H1 (cell line): ENCODE data around the gene ADA. TPM values are rescaled to one million over a fixed set of nuclear protein-coding genes. Genes with fewer than 3 reads are reported as not detected.

ENCODE experiments used
- CTCF ChIA-PET: fragments of 300-600 bp; sonication (Branson Sonifier 250); formaldehyde crosslinking; loops from one replicate; lab custom pipeline; 2021; ENCODE audit not compliant: partially characterized antibody; lab: Charles Lee
- POLR2A ChIA-PET: fragments of 300-600 bp; sonication (Branson Sonifier 250); formaldehyde crosslinking; loops from one replicate; lab custom pipeline; 2021; ENCODE audit warnings: inconsistent platforms; ENCODE audit not compliant: partially characterized antibody; lab: Charles Lee
- DNase-seq, 2 experiments: peaks; one replicate each; pipeline versions ENCODE4 v3.0.0 to v3.0.0-alpha.2; 2010 to 2022; ENCODE audit warnings: low spot score in 2 of 2, low read depth in 1 of 2, mixed read lengths in 1 of 2
- FAIRE-seq: peaks from 2 replicates; lab custom pipeline; 2011; peaks lifted over from hg19 to GRCh38; lab: Jason Lieb, UNC
- H2AFZ ChIP-seq: 2 replicates; pipeline ENCODE4 v1.8.1; 2012; ENCODE audit warnings: low read length, inconsistent platforms
- H2AK5ac ChIP-seq: 2 replicates; pipeline ENCODE4 v1.6.1; 2013; ENCODE audit warnings: low read depth, low read length
- H2BK120ac ChIP-seq: replicated peaks from 2 replicates; pipeline ENCODE3; 2013; ENCODE audit warnings: low read depth, low read length, inconsistent platforms
- H2BK12ac ChIP-seq: 2 replicates; pipeline ENCODE4 v1.6.1; 2013; ENCODE audit warnings: low read depth, low read length
- H2BK15ac ChIP-seq: 2 replicates; pipeline ENCODE4 v1.6.1; 2013; ENCODE audit warnings: low read length
- H2BK20ac ChIP-seq: 2 replicates; pipeline ENCODE4 v1.6.1; 2013; ENCODE audit warnings: low read length
- H2BK5ac ChIP-seq: 2 replicates; pipeline ENCODE4 v1.6.1; 2013; ENCODE audit warnings: low read depth, low read length
- H3K14ac ChIP-seq: 2 replicates; pipeline ENCODE4 v1.6.1; 2013; ENCODE audit warnings: inconsistent platforms; ENCODE audit not compliant: insufficient read length
- H3K18ac ChIP-seq: 2 replicates; pipeline ENCODE4 v1.6.1; 2013; ENCODE audit warnings: low read length; ENCODE audit errors: extremely low read depth
- H3K23ac ChIP-seq: 2 replicates; pipeline ENCODE4 v1.6.1; 2013; ENCODE audit warnings: inconsistent platforms; ENCODE audit not compliant: insufficient read length
- H3K23me2 ChIP-seq: 2 replicates; pipeline ENCODE4 v1.6.1; 2013; ENCODE audit warnings: low read depth, low read length
- H3K27ac ChIP-seq: 2 replicates; pipeline ENCODE4 v1.6.1; 2011; ENCODE audit warnings: low read depth, low read length, inconsistent platforms
- H3K27me3 ChIP-seq, 4 experiments: replicated peaks in 1 of 4; 1 replicate in 1 of 4; 2 replicates in 3 of 4; pipeline versions ENCODE4 v1.6.1 to v1.8.1; 2011 to 2013; ENCODE audit warnings: low read length in 3 of 4, mild to moderate bottlenecking in 3 of 4, inconsistent platforms in 2 of 4, mixed read lengths in 2 of 4, moderate library complexity in 1 of 4; ENCODE audit not compliant: control insufficient read depth in 3 of 4, insufficient read depth in 3 of 4; ENCODE audit errors: extremely low read depth in 1 of 4
- H3K36me3 ChIP-seq, 4 experiments: 2 replicates each; pipeline versions ENCODE4 v1.6.1 to v1.8.1; 2011 to 2013; ENCODE audit warnings: mild to moderate bottlenecking in 4 of 4, low read length in 3 of 4, moderate library complexity in 2 of 4, control low read depth in 1 of 4, inconsistent platforms in 1 of 4; ENCODE audit not compliant: insufficient read depth in 4 of 4, control insufficient read depth in 2 of 4
- H3K4ac ChIP-seq: replicated peaks from 2 replicates; pipeline ENCODE3; 2013; ENCODE audit warnings: low read length, low read depth, mixed read lengths, inconsistent platforms; ENCODE audit not compliant: insufficient read length
- H3K4me1 ChIP-seq, 4 experiments: replicated peaks in 1 of 4; 1 replicate in 1 of 4; 2 replicates in 3 of 4; pipeline versions ENCODE4 v1.6.1 to v1.8.1; 2011 to 2013; ENCODE audit warnings: low read length in 3 of 4, inconsistent platforms in 2 of 4, mixed read lengths in 1 of 4; ENCODE audit not compliant: insufficient read depth in 4 of 4, control insufficient read depth in 3 of 4
- H3K4me2 ChIP-seq, 2 experiments: 2 replicates each; pipeline versions ENCODE4 v1.6.1 to v1.8.1; 2011 to 2013; ENCODE audit warnings: low read depth in 2 of 2, low read length in 2 of 2, control low read depth in 1 of 2, inconsistent platforms in 1 of 2, mild to moderate bottlenecking in 1 of 2; ENCODE audit not compliant: insufficient read depth in 1 of 2
- H3K4me3 ChIP-seq, 4 experiments: fragments of 200-600, 300-600 bp in 1 of 4; sonication (generic), shearing (Covaris generic), sonication (Bioruptor Twin) in 1 of 4; 2 replicates each; pipeline versions ENCODE4 v1.5.1 to v1.8.1; 2011 to 2016; ENCODE audit warnings: low read length in 4 of 4, low read depth in 3 of 4, control low read depth in 2 of 4, inconsistent platforms in 2 of 4, mild to moderate bottlenecking in 2 of 4, mixed read lengths in 1 of 4, moderate library complexity in 1 of 4; ENCODE audit not compliant: insufficient read depth in 2 of 4; ENCODE audit errors: extremely low read depth in 1 of 4
- H3K56ac ChIP-seq: replicated peaks from 2 replicates; pipeline ENCODE3; 2013; ENCODE audit warnings: low read depth, mild to moderate bottlenecking, mixed read lengths, low read length, inconsistent platforms; ENCODE audit not compliant: insufficient read length
- H3K79me1 ChIP-seq: 2 replicates; pipeline ENCODE4 v1.6.1; 2013; ENCODE audit warnings: low read depth, low read length, control low read depth
- H3K79me2 ChIP-seq, 2 experiments: 2 replicates each; pipeline versions ENCODE4 v1.6.1 to v1.8.1; 2012 to 2013; ENCODE audit warnings: low read length in 2 of 2, mild to moderate bottlenecking in 2 of 2, inconsistent platforms in 1 of 2; ENCODE audit not compliant: insufficient read depth in 2 of 2, control insufficient read depth in 1 of 2
- H3K9ac ChIP-seq, 4 experiments: replicated peaks in 1 of 4; 1 replicate in 1 of 4; 2 replicates in 3 of 4; pipeline versions ENCODE4 v1.6.1 to v1.8.1; 2011 to 2013; ENCODE audit warnings: low read depth in 3 of 4, low read length in 3 of 4, control low read depth in 2 of 4, mild to moderate bottlenecking in 2 of 4, moderate library complexity in 2 of 4, inconsistent platforms in 1 of 4; ENCODE audit errors: extremely low read depth in 1 of 4
- H3K9me3 ChIP-seq, 2 experiments: 2 replicates each; pipeline versions ENCODE4 v1.6.1 to v1.8.1; 2012 to 2013; ENCODE audit warnings: mild to moderate bottlenecking in 2 of 2, moderate library complexity in 2 of 2, control low read depth in 1 of 2, inconsistent platforms in 1 of 2, low read depth in 1 of 2, low read length in 1 of 2, mixed read lengths in 1 of 2; ENCODE audit not compliant: insufficient read depth in 2 of 2
- H4K20me1 ChIP-seq, 2 experiments: replicated peaks in 1 of 2; 2 replicates each; pipeline versions ENCODE3 to v1.8.1; 2011 to 2013; ENCODE audit warnings: inconsistent platforms in 2 of 2, low read length in 2 of 2, mild to moderate bottlenecking in 1 of 2; ENCODE audit not compliant: insufficient read depth in 2 of 2, control insufficient read depth in 1 of 2
- H4K5ac ChIP-seq: 2 replicates; pipeline ENCODE4 v1.6.1; 2013; ENCODE audit warnings: low read length, low read depth, mixed read lengths, inconsistent platforms; ENCODE audit not compliant: insufficient read length
- H4K8ac ChIP-seq: 2 replicates; pipeline ENCODE4 v1.8.0; 2013; ENCODE audit warnings: mild to moderate bottlenecking, moderate library complexity, low read length, inconsistent platforms; ENCODE audit not compliant: insufficient read depth; ENCODE audit errors: extremely low read depth
- H4K91ac ChIP-seq: replicated peaks from 2 replicates; pipeline ENCODE3; 2013; ENCODE audit warnings: low read length, mixed read lengths, inconsistent platforms; ENCODE audit not compliant: insufficient read length
- ASH2L ChIP-seq: fragments of 200-600, 300-600 bp; sonication (generic); IDR thresholded peaks from one replicate; pipeline ENCODE4 v1.7.1; 2017; ENCODE audit warnings: low read length
- CHD1 ChIP-seq: IDR thresholded peaks from 2 replicates; pipeline ENCODE4 v1.6.1; 2012; ENCODE audit warnings: low read depth, low read length, improper control_type of control experiment
- CREB1 ChIP-seq: IDR thresholded peaks from 2 replicates; pipeline ENCODE4 v1.6.1; 2012; ENCODE audit warnings: inconsistent platforms
- EZH2 ChIP-seq: fragments of 200-600 bp; sonication (generic); IDR thresholded peaks from 2 replicates; pipeline ENCODE4 v1.7.1; 2012; ENCODE audit warnings: low read depth, mild to moderate bottlenecking, moderate library complexity, low read length, inconsistent platforms; ENCODE audit not compliant: severe bottlenecking
- FOSL1 ChIP-seq: IDR thresholded peaks from 2 replicates; pipeline ENCODE4 v1.6.1; 2011; ENCODE audit warnings: mild to moderate bottlenecking, low read depth, low read length, moderate library complexity; ENCODE audit not compliant: insufficient read depth
- JUN ChIP-seq: IDR thresholded peaks from 2 replicates; pipeline ENCODE4 v1.6.1; 2011; ENCODE audit warnings: low read depth, mild to moderate bottlenecking, improper control_type of control experiment, low read length
- KDM4A ChIP-seq: IDR thresholded peaks from one replicate; pipeline ENCODE4 v1.7.1; 2012; ENCODE audit warnings: low read depth, mild to moderate bottlenecking, moderate library complexity, low read length, inconsistent platforms; ENCODE audit not compliant: severe bottlenecking
- RFX5 ChIP-seq: IDR thresholded peaks from 2 replicates; pipeline ENCODE4 v1.6.1; 2011; ENCODE audit warnings: low read depth, low read length, improper control_type of control experiment, borderline replicate concordance
- TAF7 ChIP-seq: optimal IDR thresholded peaks from 2 replicates; pipeline ENCODE3; 2011; ENCODE audit warnings: low read depth, mild to moderate bottlenecking, inconsistent platforms, low read length, moderate library complexity, borderline replicate concordance
- TEAD4 ChIP-seq: IDR thresholded peaks from 2 replicates; pipeline ENCODE4 v1.6.1; 2012; ENCODE audit warnings: low read depth, low read length, inconsistent platforms, mixed read lengths
- ZNF274 ChIP-seq: IDR thresholded peaks from 2 replicates; pipeline ENCODE4 v1.7.0; 2012; ENCODE audit warnings: low read length, borderline replicate concordance; ENCODE audit errors: extremely low read depth
- WGBS, 2 experiments: shearing (Covaris generic) in 1 of 2; methylation state at CpG; one replicate each; pipeline versions ENCODE4 v1.1.6 to v1.1.7; 2013 to 2015; ENCODE audit warnings: low lambda C conversion rate in 2 of 2, mixed read lengths in 2 of 2, inconsistent platforms in 1 of 2, low coverage in 1 of 2, missing lambda C conversion rate in 1 of 2; ENCODE audit not compliant: insufficient replicate concordance in 2 of 2, insufficient coverage in 1 of 2, insufficient read length in 1 of 2; ENCODE audit errors: extremely low coverage in 1 of 2, missing lambda C conversion rate in 1 of 2; 5-methylcytosine and 5-hydroxymethylcytosine counted together
- polyA plus RNA-seq, 7 experiments: library from polyadenylated mRNA; depleted of rRNA in 3 of 7; stranded (reverse) in 5 of 7; unstranded in 2 of 7; fragments of >200 nt in 5 of 7; fragments of 200-250 nt in 2 of 7; gene quantifications; 1 replicate in 5 of 7; 2 replicates in 1 of 7; 4 replicates in 1 of 7; pipeline versions ENCODE4 v1.2.1 to v1.2.3, GENCODE V29; 2011 to 2013; ENCODE audit warnings: missing spikeins in 2 of 7, mixed read lengths in 2 of 7
- total RNA-seq: library from RNA; stranded (reverse); fragmentation: NEBNext Ultra II Directional; extraction: Animal tissue kit (Norgen Biotek cat#: 25700); gene quantifications from 2 replicates; pipeline ENCODE4 v1.2.1, GENCODE V29; 2021
- TF ChIP-seq, protein P1 (sequence below): IDR thresholded peaks from 2 replicates; pipeline ENCODE4 v1.6.1; 2012; ENCODE audit warnings: inconsistent platforms

The ADA gene
- total and polyA plus RNA-seq, 2 of the 8 experiments (the other 6 are each of a cell fraction or from before 2014, with no cell fraction given), result 19.9 to 32.8 TPM

DNA sequence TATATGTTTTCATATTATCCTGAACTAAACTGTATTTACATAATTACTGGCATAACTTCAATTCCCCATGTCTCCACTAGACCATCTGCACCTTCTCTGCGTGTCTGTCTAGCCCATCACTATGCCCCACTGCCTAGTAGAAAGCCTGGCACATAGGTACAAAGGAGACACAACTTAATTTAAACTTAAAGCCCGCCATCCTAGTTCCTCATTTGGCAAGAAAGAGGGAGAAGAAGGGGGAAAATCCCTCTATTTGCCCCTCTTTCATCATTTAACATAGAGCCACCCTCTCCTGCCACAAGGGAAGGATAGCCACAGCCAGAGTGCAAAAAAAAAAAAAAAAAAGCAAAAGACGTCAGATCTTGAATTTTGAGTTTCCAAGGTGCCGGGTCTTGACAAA, 67.3 kb downstream of the ADA start:
- Histone ChIP-seq H3K4ac (no peak overlapping the region), H2BK15ac (no peak overlapping the region), H3K18ac (no peak overlapping the region), H3K4me1 (peaks cover 7 to 17% (median 11%) of the 10 kb centered on the region in 4 experiments), H2BK20ac (no peak overlapping the region), H3K27ac (no peak overlapping the region), H3K36me3 (no peaks in the 10 kb centered on the region), H2BK12ac (no peak overlapping the region), H4K91ac (no peak overlapping the region), H3K79me2 (no peaks in the 10 kb centered on the region), H3K79me1 (peaks cover 2% of the 10 kb centered on the region; the same call in 1 of the 2 replicates), H3K4me2 (no peak overlapping the region), H3K23me2 (no peaks in the 10 kb centered on the region), H3K23ac (no peak overlapping the region), H2BK5ac (no peak overlapping the region), H2AFZ (no peak overlapping the region), H2BK120ac (no peak overlapping the region), H3K56ac (no peak overlapping the region), H2AK5ac (no peak overlapping the region), H3K14ac (no peak overlapping the region)
- 100% methylated on average over 3 of the region's 4 CpGs; no CpG with 5 or more reads in 1 of the 2 experiments for WGBS, 2 experiments
- ChIA-PET CTCF (interaction anchor here (1.3 kb wide), 1 partner anchor 19 kb away, joined by 4 read pairs; no protein-coding TSS in a partner anchor), POLR2A (no interaction called here)
- TF ChIP-seq, protein P1, sequence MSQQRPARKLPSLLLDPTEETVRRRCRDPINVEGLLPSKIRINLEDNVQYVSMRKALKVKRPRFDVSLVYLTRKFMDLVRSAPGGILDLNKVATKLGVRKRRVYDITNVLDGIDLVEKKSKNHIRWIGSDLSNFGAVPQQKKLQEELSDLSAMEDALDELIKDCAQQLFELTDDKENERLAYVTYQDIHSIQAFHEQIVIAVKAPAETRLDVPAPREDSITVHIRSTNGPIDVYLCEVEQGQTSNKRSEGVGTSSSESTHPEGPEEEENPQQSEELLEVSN, result no peak
- TF ChIP-seq JUN (no peak), RFX5 (no peak), TAF7 (no peak), TEAD4 (no peak), CREB1 (no peak), EZH2 (no peak), ZNF274 (no peak), FOSL1 (no peak), ASH2L (no peak), KDM4A (no peak), CHD1 (no peak)
- TF ChIP-seq, all 59 proteins: peak for 0
- Histone ChIP-seq H3K27me3 (no peaks in the 10 kb centered on the region), H4K5ac (no peak overlapping the region), H3K4me3 (no peak overlapping the region), H4K20me1 (peaks cover 0 to 1% of the 10 kb centered on the region in 2 experiments), H4K8ac (no peak overlapping the region), H3K9ac (no peak overlapping the region), H3K9me3 (no peaks in the 10 kb centered on the region)
- no peak for FAIRE-seq
- DNase-seq, result no peak
